ENCODE results near the gene CLSTN2. TPM values are rescaled to one million over a fixed set of nuclear protein-coding genes. Genes with fewer than 3 reads are reported as not detected.
A peak's percentile ranks its signal among the peaks of the same experiment; 100 is the strongest.

The CLSTN2 gene
- total RNA-seq, 1 experiment from 2014 or later, result 0.68 TPM

GRCh38 chr3:140117096-140117526 lies 182.1 kb downstream of the CLSTN2 start:
- Histone ChIP-seq H2BK120ac (ENCODE audit: low read depth, low read length, poor library complexity, severe bottlenecking) (no peak overlapping the region), H2AK5ac (ENCODE audit: insufficient read length, low read length) (no peak overlapping the region), H4K8ac (replicated peaks; ENCODE audit: insufficient read length, low read depth, low read length) (no peak overlapping the region), H3K23me2 (ENCODE audit: insufficient read length, low read depth, low read length, poor library complexity, severe bottlenecking) (no peaks in the 10 kb centered on the region), H4K20me1 (ENCODE audit: control insufficient read depth, insufficient read depth, insufficient read length) (no peaks in the 10 kb centered on the region), H3K4me1 (ENCODE audit: insufficient read depth, low read length) (no peaks in the 10 kb centered on the region), H3K4me2 (ENCODE audit: insufficient read depth, insufficient read length, low read length) (no peak overlapping the region), H3K4ac (ENCODE audit: low read depth, low read length) (no peak overlapping the region), H2AFZ (ENCODE audit: low read length) (no peak overlapping the region), H3K9ac (ENCODE audit: extremely low read depth, insufficient read length, low read length) (no peak overlapping the region), H3K23ac (ENCODE audit: insufficient read length, low read depth, low read length) (no peak overlapping the region), H3K27me3 (ENCODE audit: insufficient read depth, low read length) (no peaks in the 10 kb centered on the region), H2BK20ac (ENCODE audit: low read depth, low read length, poor library complexity, severe bottlenecking) (no peak overlapping the region), H3K79me2 (ENCODE audit: insufficient read depth, low read length) (no peaks in the 10 kb centered on the region), H4K91ac (ENCODE audit: insufficient read length, low read depth, low read length) (no peak overlapping the region), H2BK5ac (ENCODE audit: insufficient read length, low read length) (no peak overlapping the region), H2BK15ac (ENCODE audit: low read depth, low read length) (no peak overlapping the region), H3K14ac (ENCODE audit: insufficient read depth, low read length) (no peak overlapping the region), H3T11ph (ENCODE audit: low read length) (no peak overlapping the region), H3K18ac (ENCODE audit: insufficient read length, low read depth, low read length) (no peak overlapping the region), H2BK12ac (ENCODE audit: insufficient read length, low read depth, low read length) (no peak overlapping the region), H3K56ac (ENCODE audit: insufficient read length, low read depth, low read length) (no peak overlapping the region), H3K9me3 (ENCODE audit: control insufficient read depth, low read depth, low read length) (no peaks in the 10 kb centered on the region), H4K5ac (ENCODE audit: insufficient read length, low read depth, low read length) (no peak overlapping the region), H3K79me1 (ENCODE audit: insufficient read depth, low read depth, low read length, poor library complexity, severe bottlenecking) (no peaks in the 10 kb centered on the region), H3K27ac (ENCODE audit: insufficient read length, low read depth, low read length) (no peak overlapping the region)
- no peak for TF ChIP-seq CTCF (conservative IDR thresholded peaks at IDR 0.05)
- Mint-ChIP-seq H3K4me3 (no peak overlapping the region), H3K27me3 (ENCODE audit: low read depth) (peaks cover 4% of the 10 kb centered on the region), H3K36me3 (ENCODE audit: insufficient read depth in 1 of 3, low read depth in 3 of 3) (no peaks in the 10 kb centered on the region), H3K27ac (0 out of 7 replicates have a peak overlapping the region, but pooled peaks of 1 of the 3 experiments have one; percentile 32), H3K4me1 (peaks cover 9 to 10% of the 10 kb centered on the region in 2 experiments), H3K9me3 (no peaks in the 10 kb centered on the region)
- DNase-seq, result peak; percentile 33
- no CpG with 5 or more reads among the region's 4 CpGs for WGBS (ENCODE audit: extremely low coverage, insufficient read length, low lambda C conversion rate)

Measured in H9 (cell line).